Mucosa of descending colon (tissue), 3 donors: ENCODE measurements around the gene EIF2A. TPM values are rescaled to one million over a fixed set of nuclear protein-coding genes. Genes with fewer than 3 reads are reported as not detected.

Experiments
- ATAC-seq: fragments of 200-7000 bp; cut with Tn5 transposase; one replicate; pipeline ENCODE4 v1.9.1; 2020; ENCODE audit warnings: mild to moderate bottlenecking, moderate library complexity
- DNase-seq, 3 donors: peaks; one replicate each; pipeline ENCODE4 v3.0.0-alpha.2; 2020
- H3K36me3 ChIP-seq: fragments of 200-600 bp; one replicate; pipeline ENCODE4 v1.8.0; 2021; ENCODE audit warnings: low read depth, mild to moderate bottlenecking
- H3K4me1 ChIP-seq: fragments of 200-600 bp; one replicate; pipeline ENCODE4 v1.8.0; 2021; ENCODE audit warnings: low read depth, mild to moderate bottlenecking
- H3K4me3 ChIP-seq: fragments of 200-600 bp; one replicate; pipeline ENCODE4 v1.8.0; 2021; ENCODE audit warnings: mild to moderate bottlenecking
- H3K9me3 ChIP-seq: fragments of 200-600 bp; one replicate; pipeline ENCODE4 v1.8.0; 2021; ENCODE audit warnings: mild to moderate bottlenecking
- CTCF ChIP-seq: fragments of 200-600 bp; IDR thresholded peaks from one replicate; pipeline ENCODE4 v1.8.0; 2022; ENCODE audit warnings: antibody characterized with exemption, mild to moderate bottlenecking
- intact Hi-C, 2 donors: fragments of 100-400 bp; cut with DNase I in 1 of 2; cut with micrococcal nuclease in 1 of 2; formaldehyde crosslinking; loops; one replicate each; pipeline versions ENCODE4 v1.11.0 to v1.11.1; 2022; cut with DNase I, micrococcal nuclease
- total RNA-seq, 3 donors: library from RNA; stranded (reverse); fragmentation: NEBNext Ultra II Directional in 2 of 3; extraction: Animal tissue kit (Norgen Biotek cat#: 25700) in 2 of 3; gene quantifications; one replicate each; pipeline versions ENCODE4 v1.2.1 to v1.2.4, GENCODE V29; 2021 to 2023
- donor health status: DM: no; HTN: no; CAD: no; lungs with moderate emphysema.
- donor health status: DM: no; HTN: no; CAD: no.
- donor health status: DM: no; HTN: yes; CAD: no.

The EIF2A gene
- total RNA-seq, 3 donors from 2014 or later, result 67.4 to 78.9 (median 74.1) TPM

GRCh38 chr3:150631515-150632221 is 85.1 kb downstream of the EIF2A start:
- no peaks in the 10 kb centered on the region for H3K9me3 ChIP-seq
- intact Hi-C loops, result no loop called here
- H3K4me1 ChIP-seq, result no peaks in the 10 kb centered on the region
- no peak for TF ChIP-seq CTCF
- no peaks in the 10 kb centered on the region for H3K36me3 ChIP-seq
- ATAC-seq, result no peak
- H3K4me3 ChIP-seq, result no peak overlapping the region
- DNase-seq, result no peak

- TF ChIP-seq CTCF, result no peak
- Histone ChIP-seq H3K4me1 (no peaks in the 10 kb centered on the region), H3K36me3 (no peaks in the 10 kb centered on the region), H3K4me3 (no peak overlapping the region), H3K9me3 (no peaks in the 10 kb centered on the region)
- DNase-seq (no peak), ATAC-seq (no peak)
- intact Hi-C loops, result no loop called here
These were observed 88.5 kb downstream of the EIF2A start for GRCh38 chr3:150635076-150635475.

DNA sequence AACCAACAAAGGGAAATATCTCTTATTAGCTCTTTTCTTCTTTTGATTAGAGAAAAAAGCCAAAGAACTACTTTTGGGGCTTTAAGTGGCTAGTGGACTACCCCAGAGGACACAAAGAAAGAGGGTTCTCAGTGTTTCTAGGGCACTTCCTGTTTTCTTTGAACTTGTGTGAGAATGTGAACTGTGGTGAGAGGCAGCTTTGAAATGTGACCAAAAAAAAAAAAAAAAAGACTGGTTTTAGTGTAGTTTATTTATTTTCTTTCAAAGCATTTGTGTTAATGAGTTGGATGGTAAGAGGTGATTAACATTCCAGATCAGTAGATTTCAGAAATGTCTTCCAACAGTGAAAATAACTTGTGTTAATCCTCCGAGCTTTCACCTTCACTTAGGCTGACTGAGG is 88.9 kb downstream of the EIF2A start:
- DNase-seq (no peak), ATAC-seq (peak; percentile 60)
- no peak for TF ChIP-seq CTCF
- intact Hi-C loops, result no loop called here
- Histone ChIP-seq H3K36me3 (no peaks in the 10 kb centered on the region), H3K9me3 (no peaks in the 10 kb centered on the region), H3K4me3 (no peak overlapping the region), H3K4me1 (no peaks in the 10 kb centered on the region)

Other genes with a start within 250 kb of the EIF2A start
- 10 to 100 TPM; 21.8 to 35.5 (median 31.3) TPM for gene TSC22D2, start 138.5 kb upstream of the EIF2A start, total RNA-seq
- 10 to 100 TPM; 72.8 to 87.1 (median 86.6) TPM for gene SERP1, start 291 bp upstream of the EIF2A start, total RNA-seq
- gene SELENOT, start 56.5 kb downstream of the EIF2A start, total RNA-seq, result 10 to 100 TPM; 80.7 to 90.2 (median 84.6) TPM
- gene ERICH6, start 157.1 kb downstream of the EIF2A start, total RNA-seq, result not detected
- gene SIAH2, start 216.4 kb downstream of the EIF2A start, total RNA-seq, result 10 to 100 TPM; 17.2 to 31.8 (median 23.5) TPM